GM21447 (cell line): ENCODE data around the gene ATP2A1.
A peak's percentile ranks its signal among the peaks of the same experiment; 100 is the strongest.
"Not testable (repeated sequence)": the region's sequence is repeated elsewhere in the genome, so short reads cannot be mapped to it uniquely, and the experiment has no call there.

Experiments
- ATAC-seq: cut with Tn5 transposase; IDR thresholded peaks from one replicate; pipeline ENCODE4 v1.9.1; 2021; ENCODE audit not compliant: unreplicated experiment

The ATP2A1 gene

GRCh38 chr16:28932339-28933141, 54.3 kb downstream of the ATP2A1 start:
- no peak for ATAC-seq

GRCh38 chr16:28933171-28933570, 54.9 kb downstream of the ATP2A1 start:
- no peak for ATAC-seq

- ATAC-seq: no peak
Measured at GRCh38 chr16:28935346-28935745, 57.1 kb downstream of the ATP2A1 start.

GRCh38 chr16:28935924-28936783, 57.9 kb downstream of the ATP2A1 start:
- peak; percentile 71 for ATAC-seq

- ATAC-seq: no peak
Measured at GRCh38 chr16:28936784-28937155, 58.5 kb downstream of the ATP2A1 start.

GRCh38 chr16:28937222-28937876, 59.1 kb downstream of the ATP2A1 start:
- no peak for ATAC-seq

- ATAC-seq: no peak
Measured at GRCh38 chr16:28938721-28939120, 60.4 kb downstream of the ATP2A1 start.

GRCh38 chr16:28939825-28940224, 61.5 kb downstream of the ATP2A1 start:
- not testable (repeated sequence) for ATAC-seq

- ATAC-seq: no peak
Measured at GRCh38 chr16:28943281-28943680, 65.0 kb downstream of the ATP2A1 start.

- no peak for ATAC-seq
Measured at GRCh38 chr16:28946681-28947080, 68.4 kb downstream of the ATP2A1 start.

GRCh38 chr16:28950648-28951409, 72.5 kb downstream of the ATP2A1 start, which contains the start of gene NFATC2IP:
TSS of gene NFATC2IP (plus strand) at chr16:28950937. CDS start at chr16:28951012, 75 bp downstream.
- peak; percentile 94 for ATAC-seq

GRCh38 chr16:28951410-28951943, 73.2 kb downstream of the ATP2A1 start:
- no peak for ATAC-seq
